ENCODE results near the gene OR1E1. TPM values are rescaled to one million over a fixed set of nuclear protein-coding genes. Genes with fewer than 3 reads are reported as not detected.
"Not testable (repeated sequence)": the region's sequence is repeated elsewhere in the genome, so short reads cannot be mapped to it uniquely, and the experiment has no call there.

OR1E1 gene
- total RNA-seq, 1 donor, result not detected

DNA sequence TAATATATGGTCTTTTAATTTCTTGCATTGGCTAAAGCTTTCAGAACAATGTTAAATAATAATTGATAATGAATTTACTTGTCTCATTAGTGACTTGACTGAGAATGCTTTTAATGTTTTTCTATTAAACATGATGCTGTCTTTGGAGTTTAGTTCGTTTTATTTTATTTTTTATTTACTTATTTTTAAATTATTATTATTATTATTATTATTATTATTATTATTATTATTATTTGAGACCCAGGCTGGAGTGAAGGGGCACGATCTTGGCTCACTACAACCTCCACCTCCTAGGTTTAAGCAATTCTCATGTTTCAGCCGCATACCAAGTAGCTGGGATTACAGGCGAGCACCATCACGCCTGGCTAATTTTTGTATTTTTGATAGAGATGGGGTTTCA, 17.4 kb upstream of the OR1E1 start:
- TF ChIP-seq, protein P1, sequence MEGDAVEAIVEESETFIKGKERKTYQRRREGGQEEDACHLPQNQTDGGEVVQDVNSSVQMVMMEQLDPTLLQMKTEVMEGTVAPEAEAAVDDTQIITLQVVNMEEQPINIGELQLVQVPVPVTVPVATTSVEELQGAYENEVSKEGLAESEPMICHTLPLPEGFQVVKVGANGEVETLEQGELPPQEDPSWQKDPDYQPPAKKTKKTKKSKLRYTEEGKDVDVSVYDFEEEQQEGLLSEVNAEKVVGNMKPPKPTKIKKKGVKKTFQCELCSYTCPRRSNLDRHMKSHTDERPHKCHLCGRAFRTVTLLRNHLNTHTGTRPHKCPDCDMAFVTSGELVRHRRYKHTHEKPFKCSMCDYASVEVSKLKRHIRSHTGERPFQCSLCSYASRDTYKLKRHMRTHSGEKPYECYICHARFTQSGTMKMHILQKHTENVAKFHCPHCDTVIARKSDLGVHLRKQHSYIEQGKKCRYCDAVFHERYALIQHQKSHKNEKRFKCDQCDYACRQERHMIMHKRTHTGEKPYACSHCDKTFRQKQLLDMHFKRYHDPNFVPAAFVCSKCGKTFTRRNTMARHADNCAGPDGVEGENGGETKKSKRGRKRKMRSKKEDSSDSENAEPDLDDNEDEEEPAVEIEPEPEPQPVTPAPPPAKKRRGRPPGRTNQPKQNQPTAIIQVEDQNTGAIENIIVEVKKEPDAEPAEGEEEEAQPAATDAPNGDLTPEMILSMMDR (IDR thresholded peaks at IDR 0.05; ENCODE audit: insufficient read depth, low read depth, low read length), result no peak
- no peak for DNase-seq (ENCODE audit: low read depth)
- H3K4me3 ChIP-seq (ENCODE audit: low read depth, low read length), result no peak overlapping the region

DNA sequence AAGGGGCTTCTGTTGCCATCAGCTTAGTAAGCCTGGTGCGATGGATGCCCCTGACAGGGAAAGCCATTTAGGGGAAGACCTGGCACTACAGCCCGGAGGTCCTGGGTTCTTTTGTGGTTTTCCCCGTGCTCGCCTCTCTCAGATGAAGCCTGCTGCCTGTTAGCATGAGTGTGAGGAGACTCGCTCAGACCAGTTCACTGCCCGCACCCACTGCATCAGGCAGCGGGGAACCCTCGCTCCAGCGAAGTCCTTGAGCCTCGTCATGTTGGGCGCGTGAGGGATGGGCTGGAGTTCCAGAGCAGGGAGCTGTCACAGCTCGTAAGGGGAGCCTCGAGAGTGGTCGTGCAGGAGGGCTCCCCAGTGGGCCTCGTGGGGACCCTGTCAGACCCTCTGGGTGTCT, 14.0 kb upstream of the OR1E1 start:
- not testable (repeated sequence) for H3K4me3 ChIP-seq (ENCODE audit: low read depth, low read length); DNase-seq (ENCODE audit: low read depth)

DNA sequence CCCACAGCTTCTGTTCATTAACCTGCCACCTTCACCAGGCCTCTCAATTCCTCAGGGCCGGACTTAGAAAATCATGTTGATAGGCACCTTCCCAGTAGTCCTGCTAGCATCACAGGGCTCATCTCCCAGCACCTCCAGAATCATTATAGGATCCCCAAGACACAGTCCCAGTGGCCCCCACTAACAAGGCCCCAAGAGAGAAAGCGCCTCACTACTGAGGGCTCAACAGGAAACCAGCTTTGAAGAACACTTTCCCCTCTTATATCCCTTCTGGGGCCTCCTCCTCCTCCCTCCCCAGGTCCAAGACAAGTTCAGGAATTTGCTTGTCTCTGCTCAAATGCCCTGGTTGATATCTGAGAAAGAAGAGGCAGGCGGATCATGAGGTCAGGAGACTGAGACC, 12.9 kb upstream of the OR1E1 start, which contains the start of gene OR3A3:
TSS of gene OR3A3 (plus strand) at position 301 of the 400 bp plus-strand sequence.
- TF ChIP-seq, protein P1 (IDR thresholded peaks at IDR 0.05; ENCODE audit: insufficient read depth, low read depth, low read length), result no peak
- DNase-seq (ENCODE audit: low read depth), result no peak
- H3K4me3 ChIP-seq (ENCODE audit: low read depth, low read length), result no peak within 1 kb of the TSS

DNA sequence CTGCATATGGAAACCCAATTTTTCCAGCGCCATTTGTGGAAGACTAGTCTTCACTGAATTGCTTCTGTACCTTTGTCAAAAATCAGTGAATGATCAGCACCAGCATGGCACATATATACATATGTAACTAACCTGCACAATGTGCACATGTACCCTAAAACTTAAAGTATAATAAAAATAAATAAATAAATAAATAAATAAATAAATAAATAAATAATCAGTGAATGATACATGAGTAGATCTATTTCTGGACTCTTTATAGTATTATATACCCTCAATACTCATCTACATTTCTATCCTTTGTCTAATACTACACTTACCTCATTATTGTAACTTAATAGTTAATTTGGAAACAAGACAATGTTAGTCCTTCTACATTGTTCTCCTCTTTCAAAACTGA, 5.6 kb upstream of the OR1E1 start:
- not testable (repeated sequence) for H3K4me3 ChIP-seq (ENCODE audit: low read depth, low read length); DNase-seq (ENCODE audit: low read depth)

DNA sequence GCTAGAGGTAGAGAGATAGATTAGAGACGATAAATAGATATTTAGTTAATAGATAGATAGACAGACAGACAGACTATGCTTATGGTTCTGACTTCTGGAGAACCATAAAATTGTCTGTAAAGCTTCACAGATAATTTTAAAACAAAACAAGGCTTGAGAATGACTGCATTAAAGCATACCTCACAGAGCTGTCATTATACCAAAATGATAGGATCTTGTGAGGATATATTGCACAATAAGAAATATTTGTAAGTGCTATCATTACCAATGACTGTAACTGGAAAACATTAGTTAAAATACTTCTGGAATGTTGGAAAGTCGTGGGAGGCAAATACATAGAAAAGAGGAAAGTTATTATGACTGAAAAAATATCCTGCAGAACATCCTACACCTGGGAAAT, 3.6 kb upstream of the OR1E1 start:
- DNase-seq (ENCODE audit: low read depth), result no peak
- H3K4me3 ChIP-seq (ENCODE audit: low read depth, low read length), result no peak overlapping the region
- TF ChIP-seq, protein P1 (IDR thresholded peaks at IDR 0.05; ENCODE audit: insufficient read depth, low read depth, low read length), result no peak

DNA sequence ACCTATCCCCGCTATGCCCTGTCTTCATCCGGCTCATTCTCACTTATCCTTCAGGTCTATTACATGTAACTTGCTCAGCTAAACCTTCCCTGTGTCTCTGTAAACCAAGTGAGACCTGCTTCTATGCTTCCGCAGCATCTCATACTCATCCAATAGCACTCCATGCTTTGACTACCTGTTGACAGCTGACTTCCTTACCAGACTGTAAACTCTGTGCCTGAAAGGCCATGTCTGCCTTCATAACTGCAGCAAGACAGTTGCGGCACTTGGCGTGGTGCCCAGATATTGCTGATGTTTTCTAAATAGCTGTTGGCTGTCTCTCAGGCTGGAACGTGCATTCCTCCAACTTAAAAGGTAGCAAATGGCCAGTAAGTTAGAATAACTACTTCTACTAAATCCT, 1.8 kb upstream of the OR1E1 start:
- TF ChIP-seq, protein P1 (IDR thresholded peaks at IDR 0.05; ENCODE audit: insufficient read depth, low read depth, low read length), result no peak
- peak; percentile 2 for DNase-seq (ENCODE audit: low read depth)
- H3K4me3 ChIP-seq (ENCODE audit: low read depth, low read length), result no peak overlapping the region

DNA sequence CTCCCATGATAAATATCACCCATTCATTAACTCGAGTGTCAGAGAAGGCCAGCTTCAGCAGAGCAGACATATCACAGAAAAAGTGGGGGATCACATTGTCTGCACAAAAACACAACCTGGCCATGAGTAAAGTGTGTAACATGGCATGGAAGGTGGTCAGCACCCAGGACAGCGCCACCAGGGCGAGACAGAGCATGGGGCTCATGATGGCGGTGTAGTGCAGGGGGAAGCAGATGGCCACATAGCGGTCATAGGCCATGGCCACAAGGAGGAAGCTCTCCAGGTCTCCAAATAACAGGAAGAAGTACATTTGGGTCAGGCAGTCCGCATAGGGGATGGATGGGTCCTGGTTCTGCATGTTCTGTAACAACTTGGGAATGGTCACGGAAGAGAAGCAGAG, 409 bp downstream of the OR1E1 start:
- not testable (repeated sequence) for H3K4me3 ChIP-seq (ENCODE audit: low read depth, low read length); DNase-seq (ENCODE audit: low read depth)

DNA sequence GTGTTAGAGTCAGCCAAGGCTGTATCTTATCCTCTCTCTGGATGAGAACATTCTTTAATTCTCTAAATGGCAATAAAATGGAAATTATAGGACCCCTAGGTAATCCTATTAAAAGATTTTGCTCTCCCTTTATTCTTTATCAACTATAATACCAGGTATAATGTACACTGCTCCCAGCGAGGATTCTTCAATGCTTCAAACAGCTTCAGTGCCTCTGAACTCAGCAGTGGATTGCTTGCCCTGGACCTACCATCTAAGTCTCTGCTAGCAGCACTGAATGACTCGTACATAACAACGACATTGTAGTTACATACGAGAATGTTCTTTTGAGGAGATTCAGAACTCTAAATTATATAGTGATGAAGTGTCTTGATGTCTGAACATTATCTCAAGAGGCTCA, 8.4 kb downstream of the OR1E1 start:
- TF ChIP-seq, protein P1 (IDR thresholded peaks at IDR 0.05; ENCODE audit: insufficient read depth, low read depth, low read length), result no peak
- no peak overlapping the region for H3K4me3 ChIP-seq (ENCODE audit: low read depth, low read length)
- no peak for DNase-seq (ENCODE audit: low read depth)

All from fibroblast of villous mesenchyme (primary cell).